ENCODE results near the gene MICOS13.
A peak's percentile ranks its signal among the peaks of the same experiment; 100 is the strongest.
"Not testable (repeated sequence)": the region's sequence is repeated elsewhere in the genome, so short reads cannot be mapped to it uniquely, and the experiment has no call there.

The MICOS13 gene

GRCh38 chr19:5698635-5699422, 18.5 kb upstream of the MICOS13 start:
- no peak for DNase-seq

- DNase-seq: no peak
Measured at GRCh38 chr19:5697890-5698634, 17.7 kb upstream of the MICOS13 start.

- DNase-seq: no peak
Measured at GRCh38 chr19:5697022-5697889, 16.9 kb upstream of the MICOS13 start.

GRCh38 chr19:5696196-5697021, 16.1 kb upstream of the MICOS13 start:
- DNase-seq: no peak

- DNase-seq: no peak
Measured at GRCh38 chr19:5695649-5696195, 15.4 kb upstream of the MICOS13 start.

- no peak for DNase-seq
Measured at GRCh38 chr19:5694956-5695648, 14.8 kb upstream of the MICOS13 start.

GRCh38 chr19:5694167-5694955, 14.0 kb upstream of the MICOS13 start:
- DNase-seq: no peak

- no peak for DNase-seq
Measured at GRCh38 chr19:5693195-5694166, 13.2 kb upstream of the MICOS13 start.

- no peak for DNase-seq
Measured at GRCh38 chr19:5692723-5693194, 12.4 kb upstream of the MICOS13 start.

- no peak for DNase-seq
Measured at GRCh38 chr19:5691822-5692722, 11.8 kb upstream of the MICOS13 start.

GRCh38 chr19:5690955-5691821, 10.9 kb upstream of the MICOS13 start:
- peak; percentile 27 for DNase-seq

GRCh38 chr19:5690125-5690954, 10.0 kb upstream of the MICOS13 start, which contains the start of gene RPL36:
TSS of gene RPL36 (plus strand) at chr19:5690295. CDS start at chr19:5690508, 213 bp downstream.
- DNase-seq: peak; percentile 90

GRCh38 chr19:5688262-5688881, 8.1 kb upstream of the MICOS13 start:
- not testable (repeated sequence) for DNase-seq

- no peak for DNase-seq
Measured at GRCh38 chr19:5687360-5688198, 7.3 kb upstream of the MICOS13 start.

Data from kidney glomerular epithelial cell (primary cell).